ENCODE results near the gene AGMO. TPM values are rescaled to one million over a fixed set of nuclear protein-coding genes. Genes with fewer than 3 reads are reported as not detected.

AGMO gene
- not detected for polyA plus RNA-seq

DNA sequence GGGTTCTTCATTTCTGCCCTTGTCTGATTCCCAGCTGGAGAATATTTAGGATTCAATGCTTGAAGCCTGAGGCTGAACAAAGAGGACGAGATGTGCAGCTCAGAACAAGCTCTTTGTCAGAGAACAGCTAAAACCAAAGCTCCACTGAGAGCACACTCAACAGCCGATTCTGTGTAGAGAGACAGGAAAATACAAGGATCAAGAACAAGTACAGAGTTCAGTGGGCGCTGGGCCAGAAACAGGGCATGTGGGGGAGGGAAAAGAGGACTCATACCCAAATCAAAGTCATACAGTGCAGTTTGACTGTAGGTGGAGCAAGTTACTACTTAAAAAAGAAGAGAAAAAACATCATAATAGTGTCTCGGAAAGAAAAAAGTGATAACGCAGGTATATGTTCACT lies at the start of gene AGMO:
Gene AGMO (minus strand): TSS at position 181 of the 400 bp plus-strand sequence.
- no peak within 1 kb of the TSS for H3K27ac Mint-ChIP-seq
- no peaks in the 10 kb centered on the region for H3K27me3 Mint-ChIP-seq
- no peaks in the 10 kb centered on the region for H3K4me1 Mint-ChIP-seq
- H3K36me3 Mint-ChIP-seq = peaks cover 1% of the 10 kb centered on the region
- peaks cover 0 to 12% (median 2%) of the 10 kb centered on the region in 3 donors for H3K9me3 Mint-ChIP-seq
- peak within 1 kb of the TSS in 1 of 4 donors; percentile 60 for H3K4me3 Mint-ChIP-seq

DNA sequence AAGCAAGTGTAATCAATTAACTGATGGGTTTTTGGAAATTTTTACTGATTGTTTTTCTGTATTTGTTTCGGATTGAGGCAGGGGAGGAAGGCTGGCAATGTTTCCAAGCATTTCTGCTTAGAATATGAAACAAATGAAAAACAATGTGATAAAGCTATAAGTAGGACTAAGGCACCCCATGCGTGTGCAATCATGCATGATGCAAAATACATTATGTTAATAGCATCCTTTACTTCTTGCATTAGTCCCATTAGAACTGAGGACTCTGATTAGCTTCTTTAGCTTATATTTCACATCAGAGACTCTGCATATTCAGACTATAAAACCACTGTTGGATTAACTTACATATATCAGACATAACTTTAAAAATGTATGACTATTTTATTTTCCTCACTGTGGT lies 48.7 kb upstream of the AGMO start:
- Mint-ChIP-seq H3K4me3 (no peak overlapping the region), H3K9me3 (peaks cover 0 to 10% (median 0%) of the 10 kb centered on the region in 3 donors), H3K27me3 (no peaks in the 10 kb centered on the region), H3K36me3 (no peaks in the 10 kb centered on the region), H3K4me1 (no peaks in the 10 kb centered on the region), H3K27ac (no peak overlapping the region)

DNA sequence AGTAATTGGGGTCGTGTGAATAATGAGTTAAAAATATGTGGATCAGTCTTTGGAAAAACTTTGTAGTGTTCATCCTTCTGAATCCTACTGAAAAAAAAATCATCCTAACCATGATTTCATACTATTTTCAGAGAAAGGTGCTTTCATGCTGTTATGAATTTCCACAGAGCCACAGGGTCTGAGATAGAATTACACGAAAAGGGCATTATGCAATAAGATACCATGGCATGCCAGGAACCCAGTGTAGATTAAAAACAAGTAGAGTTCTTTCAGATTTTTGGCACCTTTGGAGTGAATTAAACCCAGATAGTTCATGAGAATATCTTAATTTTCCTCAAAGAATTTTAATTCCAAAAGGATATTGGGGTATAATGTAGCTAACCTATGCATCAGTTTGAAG lies 47.5 kb upstream of the AGMO start:
- Mint-ChIP-seq H3K4me3 (no peak overlapping the region), H3K36me3 (no peaks in the 10 kb centered on the region), H3K27ac (no peak overlapping the region), H3K9me3 (peaks cover 0 to 10% (median 0%) of the 10 kb centered on the region in 3 donors), H3K27me3 (no peaks in the 10 kb centered on the region), H3K4me1 (no peaks in the 10 kb centered on the region)

DNA sequence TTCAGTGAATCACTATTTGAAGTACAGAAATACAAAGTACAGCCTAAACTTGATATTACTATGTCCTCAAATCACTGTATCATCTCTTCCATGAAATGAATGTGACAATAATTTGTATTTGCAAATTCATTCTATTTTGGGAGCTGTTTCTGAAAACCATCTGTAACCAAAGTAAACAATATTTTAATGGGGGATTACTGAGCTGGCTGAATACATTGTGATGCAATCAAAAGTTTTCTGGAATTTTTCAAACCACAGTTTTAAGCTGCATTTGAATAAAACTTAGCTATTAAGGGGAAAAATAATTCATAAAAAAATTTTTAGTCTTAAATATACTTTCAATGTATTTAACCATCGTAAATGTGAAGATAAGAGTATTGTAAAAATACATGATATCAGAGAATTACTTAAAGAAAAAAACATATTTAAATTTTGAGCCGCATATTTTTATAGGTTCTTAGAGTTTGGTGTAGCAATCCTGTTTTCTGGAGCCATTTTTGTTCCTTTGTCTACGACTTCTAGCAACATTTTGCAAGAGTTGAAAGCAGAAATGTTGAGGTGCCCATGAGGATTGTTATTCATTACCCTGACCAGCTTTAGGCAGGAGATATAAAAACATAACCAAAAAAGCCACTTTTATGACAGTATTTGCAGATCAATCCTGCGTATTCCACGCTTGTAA lies 45.9 kb upstream of the AGMO start:
- no peak overlapping the region for H3K27ac Mint-ChIP-seq
- no peaks in the 10 kb centered on the region for H3K4me1 Mint-ChIP-seq
- H3K9me3 Mint-ChIP-seq = peaks cover 0 to 15% (median 0%) of the 10 kb centered on the region in 3 donors
- H3K36me3 Mint-ChIP-seq = no peaks in the 10 kb centered on the region
- no peaks in the 10 kb centered on the region for H3K27me3 Mint-ChIP-seq
- H3K4me3 Mint-ChIP-seq = no peak overlapping the region

DNA sequence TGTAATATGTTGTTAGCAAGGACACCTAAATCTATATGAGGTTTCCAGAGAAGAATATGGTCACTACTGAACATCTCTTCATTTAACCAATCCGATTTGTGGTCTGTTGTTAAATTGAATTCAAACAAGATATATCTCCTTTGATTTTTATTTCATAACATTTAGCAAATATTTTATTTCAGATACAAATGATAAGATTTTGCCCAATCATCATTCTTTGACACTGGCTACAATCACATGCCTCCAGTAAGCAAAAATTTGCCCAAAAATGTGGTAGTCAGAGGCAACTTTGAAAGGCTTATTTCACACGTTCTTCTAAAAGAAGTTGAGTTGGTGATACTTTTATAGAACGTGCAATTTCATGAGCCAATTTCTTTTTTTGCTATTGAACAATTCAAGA lies 44.7 kb upstream of the AGMO start:
- Mint-ChIP-seq H3K27ac (no peak overlapping the region), H3K27me3 (no peaks in the 10 kb centered on the region), H3K4me1 (no peaks in the 10 kb centered on the region)

DNA sequence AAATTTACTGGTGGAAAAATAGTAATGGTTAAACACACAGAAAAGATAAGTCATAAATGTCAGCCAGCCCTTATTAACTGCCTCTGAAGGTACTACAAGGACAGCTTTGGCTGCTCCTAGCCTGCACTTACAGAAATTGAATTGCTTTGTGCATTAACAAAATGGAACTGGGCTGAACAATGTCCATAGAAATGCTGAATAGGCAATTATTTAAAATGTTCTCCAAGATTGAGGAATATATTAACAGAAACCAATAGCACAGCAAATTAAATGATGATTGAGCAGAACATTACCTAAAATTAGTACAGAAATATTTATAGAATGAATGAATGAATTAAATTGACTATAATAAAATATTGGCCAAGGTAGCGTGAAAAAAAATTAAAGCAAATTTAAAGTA lies 42.4 kb upstream of the AGMO start:
- Mint-ChIP-seq H3K27me3 (no peaks in the 10 kb centered on the region), H3K4me3 (no peak overlapping the region), H3K27ac (no peak overlapping the region), H3K9me3 (peaks cover 0 to 8% (median 0%) of the 10 kb centered on the region in 3 donors), H3K36me3 (no peaks in the 10 kb centered on the region), H3K4me1 (no peaks in the 10 kb centered on the region)

More for the DNA sequence above, 44.7 kb upstream of the AGMO start:
- Mint-ChIP-seq H3K4me3 (no peak overlapping the region), H3K36me3 (no peaks in the 10 kb centered on the region), H3K9me3 (peaks cover 0 to 15% (median 0%) of the 10 kb centered on the region in 3 donors)

DNA sequence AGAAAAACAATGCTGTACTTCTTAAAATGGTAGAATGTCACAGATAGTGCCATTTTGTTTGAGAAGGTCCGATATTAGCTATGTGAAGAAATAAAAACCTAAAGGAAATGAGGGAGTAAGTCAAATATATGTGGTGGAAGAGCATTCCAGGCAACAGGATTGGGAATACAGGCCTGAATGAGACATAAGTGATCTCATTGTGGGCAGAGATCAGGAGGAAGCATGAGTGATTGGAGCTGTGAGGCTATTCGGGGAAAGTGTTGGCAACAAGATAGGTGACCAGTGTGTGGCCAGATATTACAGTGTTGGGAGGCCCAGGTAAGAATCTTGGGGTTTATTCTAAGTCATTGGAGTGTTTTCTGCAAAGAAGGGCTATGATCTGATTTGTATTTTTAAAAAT lies 41.3 kb upstream of the AGMO start:
- Mint-ChIP-seq H3K36me3 (no peaks in the 10 kb centered on the region), H3K27ac (no peak overlapping the region), H3K9me3 (peaks cover 0 to 5% (median 0%) of the 10 kb centered on the region in 3 donors), H3K4me1 (no peaks in the 10 kb centered on the region), H3K27me3 (no peaks in the 10 kb centered on the region), H3K4me3 (no peak overlapping the region)

DNA sequence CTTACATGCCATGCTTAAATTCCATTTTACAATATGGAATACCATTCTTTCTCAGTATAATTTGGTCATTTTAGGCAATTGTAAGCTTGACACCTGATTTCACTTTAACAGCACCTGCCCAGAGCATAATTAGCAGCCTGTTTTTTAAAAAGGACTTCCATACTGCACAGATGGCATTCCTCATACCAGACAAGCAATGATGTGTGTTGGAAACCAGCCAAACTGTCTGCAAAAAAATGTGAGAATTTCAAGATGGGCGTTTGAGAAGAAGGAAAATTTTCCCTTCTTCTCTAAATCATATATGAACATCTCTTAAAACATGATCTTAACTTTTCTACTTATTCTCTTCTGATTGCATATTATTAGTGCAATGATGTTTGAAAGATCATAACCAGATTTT lies 40.4 kb upstream of the AGMO start:
- H3K27me3 Mint-ChIP-seq = no peaks in the 10 kb centered on the region
- no peak overlapping the region for H3K27ac Mint-ChIP-seq
- no peaks in the 10 kb centered on the region for H3K36me3 Mint-ChIP-seq
- H3K9me3 Mint-ChIP-seq = peaks cover 0 to 11% (median 2%) of the 10 kb centered on the region in 3 donors
- no peaks in the 10 kb centered on the region for H3K4me1 Mint-ChIP-seq
- H3K4me3 Mint-ChIP-seq = no peak overlapping the region

DNA sequence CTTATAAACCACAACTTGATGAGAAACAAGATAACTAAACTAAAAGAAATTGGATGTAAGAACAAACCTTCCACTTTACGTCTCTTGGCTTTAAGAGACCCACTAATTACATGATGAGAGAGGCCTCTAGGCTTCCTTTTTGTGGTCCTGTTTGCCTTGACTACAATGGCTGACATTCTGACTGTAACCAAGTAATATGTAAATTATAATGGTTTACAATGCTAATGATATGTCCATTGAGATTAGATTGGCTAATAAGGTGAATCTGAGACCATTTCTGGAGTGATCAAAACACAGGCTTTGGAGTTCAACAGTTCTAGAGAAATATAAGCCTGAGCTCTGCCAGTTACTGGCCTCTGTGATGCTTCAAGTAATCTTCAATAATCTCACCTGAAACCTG lies 39.4 kb upstream of the AGMO start:
- H3K9me3 Mint-ChIP-seq = peaks cover 0 to 15% (median 5%) of the 10 kb centered on the region in 3 donors
- no peaks in the 10 kb centered on the region for H3K27me3 Mint-ChIP-seq
- H3K4me3 Mint-ChIP-seq = no peak overlapping the region
- no peaks in the 10 kb centered on the region for H3K36me3 Mint-ChIP-seq
- no peaks in the 10 kb centered on the region for H3K4me1 Mint-ChIP-seq
- no peak overlapping the region for H3K27ac Mint-ChIP-seq

DNA sequence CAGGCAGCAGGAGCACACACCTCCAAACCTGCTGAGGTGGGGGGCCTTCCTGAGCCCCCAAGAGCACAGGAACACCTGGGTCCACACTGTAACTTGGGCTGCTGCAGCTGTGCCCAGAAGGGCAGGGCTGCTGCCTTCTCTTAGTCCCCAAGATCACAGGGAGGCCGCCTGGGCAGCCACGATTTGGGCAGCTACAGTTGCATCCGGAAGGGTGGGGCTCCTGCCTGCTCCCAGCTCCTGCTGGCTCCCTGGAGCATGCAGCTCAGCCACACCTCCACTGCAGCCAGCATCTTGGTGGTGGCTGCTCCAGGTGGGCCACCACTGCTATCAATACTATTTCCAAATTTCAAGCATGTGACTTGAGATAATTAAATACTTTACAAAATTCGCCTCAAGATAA lies 38.5 kb upstream of the AGMO start:
- Mint-ChIP-seq H3K27ac (no peak overlapping the region), H3K4me3 (no peak overlapping the region), H3K27me3 (no peaks in the 10 kb centered on the region), H3K36me3 (no peaks in the 10 kb centered on the region), H3K9me3 (peaks cover 0 to 15% (median 5%) of the 10 kb centered on the region in 3 donors), H3K4me1 (no peaks in the 10 kb centered on the region)

DNA sequence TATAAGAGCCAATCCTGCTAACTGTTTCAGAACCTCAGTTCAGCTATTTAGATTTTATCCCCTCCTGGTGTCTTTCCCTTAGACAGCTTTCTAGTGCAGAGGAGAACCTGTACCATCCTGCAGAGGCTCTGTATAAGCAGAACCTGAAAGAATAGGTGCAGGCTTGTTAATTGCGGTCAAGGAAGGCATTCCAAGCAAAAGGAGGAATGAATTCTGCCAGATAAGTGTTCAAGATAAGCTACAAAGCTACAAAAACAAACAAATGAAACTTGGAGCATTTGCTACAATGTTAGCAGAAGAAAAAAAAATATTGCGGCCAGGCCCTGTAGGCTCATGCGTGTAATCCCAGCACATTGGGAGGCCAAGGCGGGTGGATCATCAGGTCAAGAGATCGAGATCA lies 32.6 kb upstream of the AGMO start:
- H3K27ac Mint-ChIP-seq = no peak overlapping the region
- H3K9me3 Mint-ChIP-seq = peaks cover 2 to 10% (median 7%) of the 10 kb centered on the region in 3 donors
- no peaks in the 10 kb centered on the region for H3K27me3 Mint-ChIP-seq
- H3K4me3 Mint-ChIP-seq = no peak overlapping the region
- no peaks in the 10 kb centered on the region for H3K36me3 Mint-ChIP-seq
- H3K4me1 Mint-ChIP-seq = no peaks in the 10 kb centered on the region

DNA sequence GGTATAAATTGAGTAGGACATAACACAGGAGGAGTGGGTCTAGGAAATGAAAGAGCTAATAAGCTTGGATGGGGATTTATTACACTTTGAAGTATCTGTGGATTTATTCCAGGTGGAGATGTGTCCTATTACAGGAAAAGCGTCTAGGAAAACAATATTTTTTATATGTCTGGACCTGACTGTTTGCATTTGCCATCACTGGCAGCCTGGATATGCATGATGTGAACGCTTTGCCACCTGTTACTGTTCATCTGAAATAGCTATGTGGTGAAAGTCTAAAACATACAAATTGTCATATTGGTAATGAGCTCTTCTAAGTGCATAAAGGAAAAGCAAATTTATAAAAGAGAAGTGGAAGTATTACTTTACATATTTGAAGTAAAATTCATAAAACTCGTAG lies 31.6 kb upstream of the AGMO start:
- Mint-ChIP-seq H3K4me1 (no peaks in the 10 kb centered on the region), H3K4me3 (no peak overlapping the region), H3K36me3 (no peaks in the 10 kb centered on the region), H3K27me3 (no peaks in the 10 kb centered on the region), H3K9me3 (peaks cover 2 to 10% (median 7%) of the 10 kb centered on the region in 3 donors), H3K27ac (no peak overlapping the region)

DNA sequence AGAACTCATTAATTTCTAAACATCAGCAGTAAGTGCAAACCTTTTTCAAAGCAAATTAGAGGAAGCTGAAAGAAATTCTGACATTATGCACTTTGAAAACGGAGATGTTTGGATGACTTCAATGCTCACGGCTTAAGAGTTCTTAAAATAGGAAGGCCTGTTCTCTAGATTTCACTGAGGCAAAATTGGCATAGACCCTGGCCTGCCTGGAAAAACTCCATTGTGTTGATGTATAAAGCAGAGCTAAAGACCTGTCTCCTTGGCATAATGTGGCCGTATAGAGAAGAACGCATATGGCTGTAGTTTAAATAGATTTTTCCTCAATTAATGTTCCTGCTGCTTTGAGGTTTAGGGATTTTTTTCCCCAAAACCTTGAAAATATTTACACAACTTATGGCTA lies 24.5 kb upstream of the AGMO start:
- Mint-ChIP-seq H3K27ac (no peak overlapping the region), H3K4me3 (no peak overlapping the region), H3K4me1 (no peaks in the 10 kb centered on the region), H3K27me3 (no peaks in the 10 kb centered on the region), H3K9me3 (peaks cover 0 to 7% (median 0%) of the 10 kb centered on the region in 3 donors), H3K36me3 (no peaks in the 10 kb centered on the region)

DNA sequence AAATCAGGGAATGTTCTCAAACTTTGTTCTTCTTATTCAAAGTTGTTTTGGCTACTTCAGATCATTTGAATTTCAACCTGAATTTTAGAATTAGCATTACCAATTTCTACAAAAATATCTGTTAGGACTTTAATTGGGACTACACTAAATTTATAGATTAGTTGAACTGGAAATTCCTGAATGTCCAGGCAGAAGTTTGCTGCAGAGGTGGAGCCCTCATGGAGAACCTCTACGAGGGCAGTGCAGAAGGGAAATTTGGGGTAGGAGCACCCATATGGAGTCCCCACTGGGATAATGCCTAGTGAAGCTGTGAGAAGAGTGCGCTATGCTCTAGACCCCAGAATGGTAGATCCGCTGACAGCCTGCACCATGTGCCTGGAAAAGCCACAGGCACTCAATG lies 22.8 kb upstream of the AGMO start:
- no peak overlapping the region for H3K27ac Mint-ChIP-seq
- H3K4me3 Mint-ChIP-seq = no peak overlapping the region

DNA sequence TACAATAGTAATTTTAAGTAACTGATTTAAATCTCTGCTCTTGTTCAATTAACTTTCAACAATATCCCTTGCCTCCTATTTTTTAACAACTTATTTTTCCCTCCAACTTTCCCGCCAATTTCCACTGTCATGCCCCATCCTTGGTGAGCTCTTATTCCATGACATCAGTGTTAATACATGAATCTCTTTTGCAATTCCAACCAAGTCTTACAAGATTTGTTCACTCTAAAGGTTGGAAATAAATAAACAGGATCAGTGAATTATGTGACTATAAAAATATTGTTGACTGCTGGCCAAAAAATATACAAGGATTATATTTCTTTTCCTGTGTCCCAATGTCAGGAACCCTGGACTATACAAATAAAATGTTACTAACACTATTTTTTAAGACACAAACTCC lies 21.0 kb upstream of the AGMO start:
- no peaks in the 10 kb centered on the region for H3K4me1 Mint-ChIP-seq
- no peak overlapping the region for H3K4me3 Mint-ChIP-seq
- no peak overlapping the region for H3K27ac Mint-ChIP-seq
- peaks cover 0 to 4% (median 0%) of the 10 kb centered on the region in 3 donors for H3K9me3 Mint-ChIP-seq
- H3K27me3 Mint-ChIP-seq = no peaks in the 10 kb centered on the region
- no peaks in the 10 kb centered on the region for H3K36me3 Mint-ChIP-seq

More for the DNA sequence above, 22.8 kb upstream of the AGMO start:
- Mint-ChIP-seq H3K36me3 (no peaks in the 10 kb centered on the region), H3K9me3 (peaks cover 0 to 7% (median 0%) of the 10 kb centered on the region in 3 donors), H3K27me3 (no peaks in the 10 kb centered on the region), H3K4me1 (no peaks in the 10 kb centered on the region)

DNA sequence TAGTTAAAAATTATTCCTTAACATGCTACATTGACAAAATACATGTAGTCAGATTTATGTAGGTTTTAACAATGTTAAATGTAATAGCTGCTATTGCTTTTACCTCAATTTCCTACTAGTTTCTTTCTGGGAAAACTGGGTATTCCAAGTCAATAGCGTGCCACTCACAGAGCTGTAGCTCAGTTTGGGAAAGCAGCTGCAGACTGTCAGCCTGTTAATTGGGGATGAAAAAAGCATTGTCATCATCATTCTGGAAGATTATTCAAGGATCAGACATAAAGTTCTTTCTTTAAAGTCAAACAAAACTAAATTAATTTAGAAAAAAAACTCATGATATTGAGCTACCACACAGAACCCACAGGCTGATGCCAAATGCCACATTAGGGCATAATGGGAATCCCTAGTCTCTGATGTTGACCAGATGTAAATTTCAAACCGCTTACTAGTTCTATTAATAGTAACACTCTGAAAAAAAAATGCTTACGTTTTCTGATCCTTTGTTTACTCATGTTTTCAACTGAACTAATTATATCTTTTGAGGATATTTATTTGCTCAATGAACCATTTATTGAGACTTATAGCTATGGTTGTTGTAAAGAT lies 19.6 kb upstream of the AGMO start:
- Mint-ChIP-seq H3K9me3 (peaks cover 0 to 4% (median 3%) of the 10 kb centered on the region in 3 donors), H3K27me3 (no peaks in the 10 kb centered on the region), H3K27ac (no peak overlapping the region), H3K4me1 (no peaks in the 10 kb centered on the region), H3K36me3 (no peaks in the 10 kb centered on the region), H3K4me3 (no peak overlapping the region)
